Fibroblast of villous mesenchyme (primary cell): ENCODE data around the gene CNTN6. TPM values are rescaled to one million over a fixed set of nuclear protein-coding genes. Genes with fewer than 3 reads are reported as not detected.
A peak's percentile ranks its signal among the peaks of the same experiment; 100 is the strongest.

Source experiments
- DNase-seq: peaks from one replicate; pipeline ENCODE4 v3.0.0-alpha.2; 2010; ENCODE audit warnings: low read depth
- H3K4me3 ChIP-seq: 2 replicates; pipeline ENCODE4 v1.5.1; 2011; ENCODE audit warnings: low read depth, mild to moderate bottlenecking, low read length
- CTCF ChIP-seq: IDR thresholded peaks from 2 replicates; pipeline ENCODE4 v1.5.1; 2012; ENCODE audit warnings: low read depth, mild to moderate bottlenecking, low read length; ENCODE audit not compliant: insufficient read depth
- total RNA-seq: library from RNA; depleted of rRNA; stranded (reverse); fragments of >200 nt; gene quantifications from 2 replicates; pipeline ENCODE4 v1.2.3, GENCODE V29; 2012

CNTN6 gene
- total RNA-seq, 1 donor = under 0.01 TPM

GRCh38 chr3:1421577-1421976 lies 328.8 kb downstream of the CNTN6 start:
- no peak for DNase-seq
- TF ChIP-seq CTCF = no peak
- no peak overlapping the region for H3K4me3 ChIP-seq

- H3K4me3 ChIP-seq = no peak overlapping the region
- no peak for DNase-seq
- no peak for TF ChIP-seq CTCF
Observed at GRCh38 chr3:1423566-1424089, 330.8 kb downstream of the CNTN6 start.

- peak; percentile 14 for TF ChIP-seq CTCF
- no peak for DNase-seq
- no peak overlapping the region for H3K4me3 ChIP-seq
Observed at GRCh38 chr3:1439395-1439794, 346.6 kb downstream of the CNTN6 start.

- no peak overlapping the region for H3K4me3 ChIP-seq
- no peak for DNase-seq
- TF ChIP-seq CTCF = no peak
Observed at GRCh38 chr3:1442271-1442670, 349.4 kb downstream of the CNTN6 start.

GRCh38 chr3:1444195-1444594 lies 351.4 kb downstream of the CNTN6 start:
- DNase-seq = no peak
- TF ChIP-seq CTCF = no peak
- H3K4me3 ChIP-seq = no peak overlapping the region

- DNase-seq = no peak
- TF ChIP-seq CTCF = no peak
- no peak overlapping the region for H3K4me3 ChIP-seq
Observed at GRCh38 chr3:1446531-1446930, 353.7 kb downstream of the CNTN6 start.

- DNase-seq = no peak
- TF ChIP-seq CTCF = no peak
- H3K4me3 ChIP-seq = no peak overlapping the region
Observed at GRCh38 chr3:1447452-1447851, 354.6 kb downstream of the CNTN6 start.
